Neural progenitor cell (in vitro differentiated cells): Measurements from ENCODE around the gene KLHL17.

ENCODE experiments used
- CTCF ChIP-seq: fragments of 200-600 bp; sonication (generic); IDR thresholded peaks from 2 replicates; pipeline ENCODE4 v1.5.1; 2017; ENCODE audit warnings: antibody characterized with exemption, mild to moderate bottlenecking
- EZH2 ChIP-seq: fragments of 200-600 bp; sonication (generic); IDR thresholded peaks from 2 replicates; pipeline ENCODE4 v1.6.1; 2017; ENCODE audit warnings: antibody characterized with exemption, mild to moderate bottlenecking, moderate library complexity
- EZH2phosphoT487 ChIP-seq: fragments of 200-600 bp; sonication (generic); IDR thresholded peaks from 2 replicates; pipeline ENCODE4 v1.6.1; 2017; ENCODE audit warnings: antibody characterized with exemption

- no peak for TF ChIP-seq CTCF
- TF ChIP-seq EZH2 = no peak
- TF ChIP-seq EZH2phosphoT487 = no peak
These were observed 817 bp downstream of the KLHL17 start for GRCh38 chr1:961132-961669.
